NCI-H1436 (cell line): Measurements from ENCODE around the gene RAN.
"Not testable (repeated sequence)": the region's sequence is repeated elsewhere in the genome, so short reads cannot be mapped to it uniquely, and the experiment has no call there.

Experiments used
- DNase-seq: peaks from one replicate; lab custom pipeline; 2025; lab: John Stamatoyannopoulos, UW

Gene RAN

DNA sequence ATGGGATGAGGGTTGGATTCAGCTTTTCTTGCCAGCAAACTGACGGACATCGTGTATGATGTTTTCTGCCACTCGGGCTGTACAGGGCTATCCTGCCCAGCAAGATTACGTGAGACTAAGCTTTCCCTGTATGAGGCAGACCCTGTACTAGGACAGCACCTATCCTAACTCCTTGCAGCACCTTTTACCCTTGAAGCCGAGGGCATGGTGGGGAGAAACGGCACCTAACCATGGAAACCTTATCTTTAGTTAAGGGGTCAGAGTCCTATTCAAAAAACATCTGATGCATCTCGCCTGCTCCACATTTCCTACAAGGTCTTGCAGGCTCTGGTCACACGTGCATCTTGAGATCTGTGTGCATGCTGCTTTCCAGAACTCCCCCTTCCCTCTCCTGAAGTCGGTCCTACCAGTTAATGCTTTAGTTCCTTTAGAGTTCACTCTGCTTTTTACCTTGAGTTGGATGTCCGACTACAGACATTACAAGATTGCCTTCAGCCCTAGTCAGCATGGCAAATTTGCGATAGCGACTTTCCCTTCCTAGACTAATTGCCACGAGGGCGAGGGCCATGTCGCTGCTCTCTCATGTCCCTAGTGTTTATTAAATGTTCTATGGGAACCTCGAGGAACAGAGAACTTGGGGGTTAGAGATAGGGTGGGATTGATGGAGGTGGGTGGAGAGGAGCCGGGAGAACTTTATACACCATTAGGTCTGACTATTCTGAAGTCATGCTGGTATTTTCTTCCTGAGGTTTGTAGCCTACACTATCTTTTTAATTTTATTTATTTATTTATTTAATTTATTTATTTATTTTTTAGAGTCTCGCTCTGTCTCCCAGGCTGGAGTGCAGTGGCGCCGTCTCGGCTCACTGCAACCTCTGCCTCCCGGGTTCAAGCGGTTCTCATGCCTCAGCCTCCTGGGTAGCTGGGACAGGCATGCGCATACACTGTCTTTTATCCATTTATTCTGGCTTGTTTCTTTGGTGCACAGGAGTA, 6.6 kb downstream of the RAN start:
- no peak for DNase-seq

DNA sequence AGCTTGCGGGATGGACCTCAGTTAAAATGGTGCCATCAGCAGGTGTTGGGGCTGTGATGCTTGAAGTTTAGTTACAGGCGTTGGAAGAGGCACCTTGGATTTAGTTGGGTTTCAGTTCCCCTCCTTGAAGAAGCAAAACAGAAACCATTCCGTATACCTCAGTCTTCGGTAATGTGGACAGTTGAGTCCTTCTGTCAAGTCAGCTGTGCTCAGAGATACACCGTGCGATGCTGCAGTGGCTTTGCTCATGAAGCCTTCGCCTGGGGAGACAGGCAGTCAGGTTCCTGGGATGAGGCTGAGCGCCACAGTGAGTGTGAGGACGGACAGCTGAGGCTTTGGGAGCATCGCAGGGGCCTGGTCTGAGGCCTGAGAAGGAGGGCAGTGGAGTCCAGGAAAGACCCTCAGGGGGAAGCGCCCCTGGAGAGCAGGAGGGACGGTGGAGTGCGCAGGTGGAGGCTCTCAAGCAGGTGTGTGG, 7.4 kb downstream of the RAN start:
- no peak for DNase-seq

- DNase-seq = no peak
These were observed 8.0 kb downstream of the RAN start for GRCh38 chr12:130879781-130880389.

DNA sequence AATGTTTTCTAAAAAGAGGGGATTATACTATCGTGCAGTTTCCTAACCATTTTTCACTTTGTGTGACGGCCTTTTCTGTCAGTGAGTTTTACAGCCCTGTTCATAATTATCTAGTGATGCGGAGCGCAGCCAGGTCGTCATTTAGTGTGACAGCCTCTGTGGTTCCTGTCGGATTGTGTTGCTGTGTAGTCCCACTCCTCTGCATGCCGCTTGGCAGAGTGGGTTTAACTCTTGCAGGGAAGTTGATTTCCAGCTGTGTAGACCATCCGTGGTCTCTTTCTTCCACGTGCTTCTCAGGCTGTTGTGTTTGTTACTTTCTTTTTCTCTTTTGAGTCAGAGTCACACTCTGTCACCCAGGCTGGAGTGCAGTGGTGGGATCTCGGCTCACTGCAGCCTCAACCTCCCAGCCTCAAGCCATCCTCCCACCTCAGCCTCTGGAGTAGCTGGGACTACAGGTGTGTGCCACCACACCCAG, 8.6 kb downstream of the RAN start:
- DNase-seq = no peak

DNA sequence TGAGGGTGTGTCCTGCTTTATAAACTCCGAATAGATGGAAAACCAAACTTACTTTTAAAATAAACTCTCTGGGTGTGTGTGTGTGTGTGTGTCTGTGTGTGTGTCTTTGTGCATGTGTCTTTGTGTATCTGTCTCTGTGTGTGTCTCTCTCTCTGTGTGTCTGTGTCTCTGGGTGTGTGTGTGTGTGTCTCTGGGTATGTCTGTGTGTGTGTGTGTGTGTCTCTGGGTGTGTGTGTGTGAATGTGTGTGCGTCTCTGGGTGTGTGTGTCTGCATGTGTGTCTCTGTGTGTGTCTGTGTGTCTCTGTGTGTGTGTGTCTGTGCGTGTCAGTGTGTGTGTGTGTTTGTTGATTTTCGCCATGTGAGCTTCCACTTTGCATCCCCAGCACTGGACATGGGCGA, 9.2 kb downstream of the RAN start:
- DNase-seq = no peak

GRCh38 chr12:130881548-130881947, 9.7 kb downstream of the RAN start:
- DNase-seq = no peak

- DNase-seq = not testable (repeated sequence)
These were observed 15.3 kb downstream of the RAN start for GRCh38 chr12:130887190-130887589.

GRCh38 chr12:130904064-130904463, 32.2 kb downstream of the RAN start:
- no peak for DNase-seq

DNA sequence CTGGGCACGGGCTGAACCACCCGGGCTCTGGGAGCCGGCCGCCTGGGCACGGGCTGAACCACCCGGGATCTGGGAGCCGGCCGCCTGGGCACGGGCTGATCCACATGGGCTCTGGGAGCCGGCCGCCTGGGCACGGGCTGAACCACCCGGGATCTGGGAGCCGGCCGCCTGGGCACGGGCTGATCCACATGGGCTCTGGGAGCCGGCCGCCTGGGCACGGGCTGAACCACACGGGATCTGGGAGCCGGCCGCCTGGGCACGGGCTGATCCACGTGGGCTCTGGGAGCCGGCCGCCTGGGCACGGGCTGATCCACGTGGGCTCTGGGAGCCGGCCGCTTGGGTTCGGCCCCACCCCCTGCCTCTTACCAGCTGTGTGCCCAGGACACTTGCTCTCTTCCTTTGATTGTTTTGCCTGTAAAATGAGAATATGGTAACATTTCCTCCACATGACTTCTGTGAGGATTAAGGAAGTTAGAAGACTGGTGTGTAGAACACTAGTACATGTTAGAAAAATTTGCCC, 33.1 kb downstream of the RAN start:
- not testable (repeated sequence) for DNase-seq

DNA sequence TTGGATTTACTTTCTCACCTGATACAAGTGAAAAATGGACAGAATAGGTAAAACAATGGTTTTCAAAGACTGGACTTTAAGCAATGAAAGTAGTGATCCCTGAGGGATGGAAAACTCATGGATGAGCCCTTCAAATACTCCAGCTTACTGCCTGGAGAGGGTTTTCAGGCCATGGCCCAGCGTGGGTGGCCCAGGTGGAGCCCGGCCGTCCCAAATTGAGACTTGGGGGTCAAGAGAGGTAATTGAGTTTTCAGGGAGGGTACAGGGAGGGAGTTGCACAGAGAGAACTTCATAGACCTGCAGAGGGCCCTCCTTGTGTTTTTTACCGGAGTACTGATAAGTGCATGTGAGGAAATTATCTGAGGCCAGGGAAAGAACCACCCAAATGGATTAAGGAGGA, 37.2 kb downstream of the RAN start:
- DNase-seq = no peak

GRCh38 chr12:130911193-130911592, 39.3 kb downstream of the RAN start:
- DNase-seq = no peak

DNA sequence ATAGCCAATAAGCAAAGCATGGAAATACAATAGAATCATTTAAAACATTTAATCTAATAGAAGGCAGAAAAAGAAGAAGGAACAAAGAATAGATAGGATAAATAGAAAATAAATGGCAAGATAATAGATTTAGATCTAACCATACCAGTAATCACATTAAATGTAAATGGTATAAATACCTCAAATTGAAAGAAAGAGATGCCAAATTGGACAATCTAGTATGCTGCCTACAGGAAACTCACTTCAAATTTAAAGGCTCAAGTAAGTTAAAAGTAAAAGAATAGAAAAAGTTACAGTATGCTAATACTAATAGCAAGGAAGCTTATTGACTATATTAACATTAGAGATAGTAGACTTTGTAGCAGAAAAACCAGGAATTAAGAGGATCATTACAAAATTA, 40.1 kb downstream of the RAN start:
- DNase-seq = no peak

DNA sequence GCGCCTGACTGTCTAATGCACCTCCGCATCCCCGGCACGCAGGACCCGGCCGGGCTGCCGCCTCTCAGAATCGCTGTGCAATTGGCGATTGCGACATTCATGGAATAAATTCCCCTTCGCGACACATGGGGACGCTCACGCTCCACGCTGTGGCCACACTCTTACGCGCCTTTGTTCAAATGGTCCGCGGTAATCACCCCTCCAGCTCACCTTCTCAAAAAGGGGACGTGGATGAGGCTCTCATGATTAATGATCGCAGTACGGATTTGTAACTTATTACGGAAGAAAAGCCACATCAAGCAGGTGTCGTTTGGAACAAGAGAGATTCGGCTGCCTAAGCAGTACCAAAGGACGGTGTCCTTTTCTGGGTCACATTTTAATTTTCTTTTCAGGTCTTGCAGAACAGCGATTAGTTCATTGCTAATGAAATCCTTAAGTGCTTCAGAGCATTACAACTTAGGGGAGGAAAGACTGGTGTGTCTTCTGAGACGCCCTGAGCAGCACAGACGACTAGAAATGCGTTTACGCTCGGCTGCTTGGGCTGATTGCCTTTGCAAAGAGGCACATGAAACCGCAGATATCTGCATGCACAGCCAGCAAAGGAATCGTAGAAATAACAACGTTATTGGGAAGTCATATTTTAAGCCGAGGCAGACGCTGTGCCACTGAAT, 44.5 kb downstream of the RAN start:
- DNase-seq = peak; percentile 53

DNA sequence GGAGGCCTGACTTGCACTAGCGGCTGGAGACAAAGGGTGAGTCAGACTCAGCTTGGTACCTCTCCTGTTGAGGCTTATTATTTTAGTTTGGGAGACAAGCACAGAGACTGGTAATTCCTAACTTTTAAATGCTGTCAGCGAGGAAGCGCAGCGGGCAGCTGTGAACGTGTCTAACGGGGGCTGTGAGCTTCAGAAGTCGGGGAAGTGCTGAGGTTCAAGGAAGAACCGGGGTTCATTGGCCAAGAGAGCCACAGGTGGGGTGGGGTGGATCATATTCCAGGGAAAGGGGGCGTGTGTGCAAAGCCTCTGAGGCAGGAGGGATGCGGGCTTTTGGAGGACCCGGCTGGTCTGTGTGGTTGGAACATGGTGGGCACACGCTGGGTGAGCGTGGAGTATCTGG, 45.7 kb downstream of the RAN start:
- no peak for DNase-seq

GRCh38 chr12:130919086-130919485, 47.2 kb downstream of the RAN start:
- no peak for DNase-seq

DNA sequence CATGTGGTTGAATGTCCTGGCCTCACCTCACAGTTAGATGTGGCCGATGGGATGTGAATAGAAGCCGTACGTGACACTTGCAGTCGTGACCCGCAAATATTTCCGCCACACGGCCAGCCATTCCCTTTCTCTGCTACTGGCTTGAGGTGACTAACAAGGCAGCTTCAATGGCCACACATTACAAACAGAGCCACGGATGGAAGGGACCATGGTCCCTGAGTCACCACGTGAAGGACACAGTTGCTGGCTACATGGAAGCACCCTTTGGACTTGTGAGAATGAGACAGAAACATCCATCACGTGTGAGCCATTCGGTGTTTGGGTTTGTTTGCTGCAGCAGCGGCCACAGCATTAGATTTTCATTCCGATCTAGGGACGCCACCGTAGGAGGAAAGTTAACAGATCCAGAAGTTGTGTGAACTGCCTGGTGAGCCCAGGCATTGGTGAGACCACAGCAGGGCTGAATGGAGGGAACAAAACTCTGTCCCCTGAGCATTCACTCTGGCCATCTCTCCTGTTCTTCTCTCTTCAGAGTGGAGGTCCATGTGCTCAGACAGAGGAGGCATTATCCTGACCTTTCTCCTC, 48.3 kb downstream of the RAN start:
- no peak for DNase-seq

DNA sequence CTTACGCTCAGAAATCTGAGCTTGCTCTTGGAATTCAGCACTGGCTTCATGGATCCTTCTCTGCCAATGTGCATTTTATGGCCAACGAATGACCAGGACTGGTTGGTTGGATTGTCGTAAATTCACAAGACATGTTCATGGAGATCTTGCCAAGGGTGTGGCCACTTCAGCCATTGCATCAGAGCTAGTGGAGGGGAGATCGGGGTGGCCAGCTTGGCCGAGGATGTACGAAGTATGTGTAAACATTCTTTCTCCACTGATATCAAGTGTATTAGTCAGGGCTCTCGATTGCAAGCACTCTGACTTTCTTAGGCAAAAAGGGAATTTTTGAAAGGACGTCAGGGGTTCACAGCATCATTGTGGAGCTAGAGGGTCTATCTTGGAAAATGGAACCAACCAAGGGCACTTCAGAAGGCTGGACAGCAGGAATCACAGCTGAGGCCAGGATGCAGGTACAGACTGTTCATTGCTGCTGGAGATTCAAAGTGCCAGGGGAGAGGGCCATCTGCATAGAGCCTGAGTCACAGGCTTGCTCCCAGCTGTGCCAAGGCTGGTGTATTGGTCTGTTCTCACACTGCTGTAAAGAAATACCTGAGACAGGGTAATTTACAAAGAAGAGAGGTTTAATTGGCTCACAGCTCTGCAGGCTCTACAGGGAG, 49.0 kb downstream of the RAN start:
- no peak for DNase-seq

DNA sequence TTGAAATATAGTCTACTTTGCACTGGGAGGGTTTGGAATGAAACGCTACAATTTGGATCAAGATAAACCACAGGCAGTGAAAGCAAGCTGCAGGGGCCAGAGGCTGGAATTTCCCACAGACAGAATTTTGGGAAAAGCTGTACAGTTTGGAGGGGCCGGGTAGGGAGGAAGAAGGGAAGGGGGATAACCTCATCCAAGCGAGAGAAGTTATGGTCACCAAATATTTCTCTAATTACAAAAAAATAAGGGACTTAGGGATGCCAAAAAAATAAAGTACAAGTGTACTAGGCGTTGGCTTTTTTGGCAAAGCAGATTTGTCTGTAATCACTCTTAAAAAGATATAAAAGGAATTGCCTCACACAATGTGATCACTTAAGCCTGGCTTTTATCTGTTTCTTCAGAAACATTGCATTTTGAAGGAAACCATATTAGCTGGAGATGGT, 50.7 kb downstream of the RAN start:
- no peak for DNase-seq

DNA sequence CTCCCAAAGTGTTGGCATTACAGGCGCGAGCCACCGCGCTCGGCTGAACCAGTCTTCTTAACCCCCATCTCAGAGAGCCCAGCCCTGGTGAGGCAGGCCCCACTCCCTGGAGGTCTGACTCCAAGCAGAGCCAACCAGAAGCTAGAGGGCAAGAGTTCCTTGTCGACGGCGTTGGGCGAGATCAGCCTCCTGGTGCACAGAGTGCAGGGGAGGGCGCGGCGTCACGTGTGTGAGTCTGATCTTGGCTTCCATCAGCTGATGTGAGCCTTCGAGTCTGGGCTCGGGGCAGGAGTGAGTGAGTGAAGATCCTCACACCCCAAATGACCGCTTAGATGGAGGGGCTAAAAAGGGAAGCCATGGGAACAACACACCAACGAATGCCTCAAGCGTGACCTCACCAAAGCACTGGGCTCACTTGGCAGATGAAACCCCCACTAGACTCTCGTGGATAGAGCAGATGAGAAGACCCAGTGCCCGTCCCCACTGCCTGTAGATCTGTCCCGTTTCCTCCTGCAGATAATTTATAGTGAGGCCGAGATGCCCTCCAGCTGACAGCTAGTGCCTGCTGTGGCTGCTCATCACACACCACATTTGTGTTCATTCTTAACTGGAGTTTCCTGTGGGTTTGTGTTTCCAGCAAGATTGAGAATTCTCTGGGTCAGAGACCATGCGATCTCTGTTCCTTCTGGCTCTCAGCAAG, 53.2 kb downstream of the RAN start:
- DNase-seq = no peak

DNA sequence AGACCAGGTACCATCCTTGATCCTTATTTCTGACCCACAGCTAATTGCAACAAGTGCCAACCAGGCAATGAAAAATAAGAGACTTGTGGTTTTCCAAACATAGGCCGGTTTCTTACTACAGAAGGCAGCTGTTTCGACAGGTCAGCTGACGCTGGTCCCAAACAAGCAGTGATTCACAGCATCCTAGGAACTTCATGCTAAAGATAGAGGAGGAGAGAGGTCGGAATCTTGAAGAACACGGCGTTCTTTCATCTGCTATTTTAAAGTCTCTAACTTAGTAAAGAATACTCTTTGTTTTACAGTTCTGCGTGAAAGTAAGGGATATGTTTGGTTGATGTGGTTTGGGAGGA, 53.8 kb downstream of the RAN start:
- DNase-seq = no peak
